ENCODE data around the gene PLCB3. TPM values are rescaled to one million over a fixed set of nuclear protein-coding genes. Genes with fewer than 3 reads are reported as not detected.
"Not testable (repeated sequence)": the region's sequence is repeated elsewhere in the genome, so short reads cannot be mapped to it uniquely, and the experiment has no call there.

PLCB3 gene
- total RNA-seq, 1 experiment from 2014 or later, result 38.3 TPM

- DNase-seq, result no peak
- Histone ChIP-seq H3K9me3 (replicated peaks) (no peaks in the 10 kb centered on the region), H3K4me3 (no peak overlapping the region), H3K27ac (no peak overlapping the region), H3K4me1 (peaks cover 21% of the 10 kb centered on the region), H3K27me3 (no peaks in the 10 kb centered on the region), H3K36me3 (peaks cover 16% of the 10 kb centered on the region)
Measured at GRCh38 chr11:64238999-64239398, 12.3 kb upstream of the PLCB3 start.

- Histone ChIP-seq H3K36me3 (peaks cover 20% of the 10 kb centered on the region), H3K4me1 (peaks cover 21% of the 10 kb centered on the region), H3K4me3 (peak overlapping the region; percentile 86), H3K27me3 (no peaks in the 10 kb centered on the region), H3K27ac (peak overlapping the region; percentile 70), H3K9me3 (replicated peaks) (no peaks in the 10 kb centered on the region)
- no peak for DNase-seq
Measured at GRCh38 chr11:64239662-64240434, 11.5 kb upstream of the PLCB3 start.

- Histone ChIP-seq H3K36me3 (peaks cover 28% of the 10 kb centered on the region), H3K4me1 (peaks cover 21% of the 10 kb centered on the region), H3K27ac (peak within 1 kb of the TSS; percentile 79), H3K27me3 (no peaks in the 10 kb centered on the region), H3K9me3 (replicated peaks) (no peaks in the 10 kb centered on the region), H3K4me3 (peak within 1 kb of the TSS; percentile 86)
- DNase-seq, result peak; percentile 96
Measured at GRCh38 chr11:64240435-64241240, 10.7 kb upstream of the PLCB3 start, which contains the start of gene FKBP2. Gene FKBP2, plus strand, starts transcription at chr11:64241095. Its CDS starts 1,293 bp downstream, at chr11:64242388.

GRCh38 chr11:64241241-64241490, 10.2 kb upstream of the PLCB3 start:
- Histone ChIP-seq H3K27ac (peak overlapping the region; percentile 70), H3K27me3 (no peaks in the 10 kb centered on the region), H3K9me3 (replicated peaks) (no peaks in the 10 kb centered on the region), H3K36me3 (peaks cover 30% of the 10 kb centered on the region), H3K4me3 (peak overlapping the region; percentile 86), H3K4me1 (peaks cover 21% of the 10 kb centered on the region)
- DNase-seq, result peak in 1 of 2 experiments; percentile 99

GRCh38 chr11:64241491-64242374, 9.6 kb upstream of the PLCB3 start:
- Histone ChIP-seq H3K4me1 (peaks cover 21% of the 10 kb centered on the region), H3K27me3 (no peaks in the 10 kb centered on the region), H3K27ac (peak overlapping the region; percentile 79), H3K9me3 (replicated peaks) (no peaks in the 10 kb centered on the region), H3K4me3 (peak overlapping the region; percentile 86), H3K36me3 (peaks cover 32% of the 10 kb centered on the region)
- DNase-seq, result peak; percentile 77 to 99

GRCh38 chr11:64243236-64243854, 8.0 kb upstream of the PLCB3 start:
- Histone ChIP-seq H3K27ac (no peak overlapping the region), H3K4me1 (peaks cover 23% of the 10 kb centered on the region), H3K9me3 (replicated peaks) (no peaks in the 10 kb centered on the region), H3K27me3 (no peaks in the 10 kb centered on the region), H3K36me3 (peaks cover 32% of the 10 kb centered on the region), H3K4me3 (no peak overlapping the region)
- peak; percentile 24 to 26 for DNase-seq

- no peak overlapping the region for H3K4me3 ChIP-seq
- peaks cover 28% of the 10 kb centered on the region for H3K4me1 ChIP-seq
- no peak for DNase-seq
- H3K9me3 ChIP-seq (replicated peaks), result no peaks in the 10 kb centered on the region
- no peaks in the 10 kb centered on the region for H3K27me3 ChIP-seq
- H3K36me3 ChIP-seq, result peaks cover 32% of the 10 kb centered on the region
- H3K27ac ChIP-seq, result no peak overlapping the region
Measured at GRCh38 chr11:64244107-64244506, 7.2 kb upstream of the PLCB3 start.

- peak overlapping the region; percentile 97 for H3K27ac ChIP-seq
- peaks cover 32% of the 10 kb centered on the region for H3K36me3 ChIP-seq
Measured at GRCh38 chr11:64244966-64245365, 6.4 kb upstream of the PLCB3 start.

GRCh38 chr11:64245401-64245796, 5.9 kb upstream of the PLCB3 start:
- DNase-seq, result peak; percentile 94 to 95
- Histone ChIP-seq H3K4me3 (peak overlapping the region; percentile 97), H3K36me3 (peaks cover 32% of the 10 kb centered on the region), H3K27me3 (no peaks in the 10 kb centered on the region), H3K4me1 (peaks cover 34% of the 10 kb centered on the region), H3K27ac (peak overlapping the region; percentile 97), H3K9me3 (replicated peaks) (no peaks in the 10 kb centered on the region)

More at GRCh38 chr11:64244966-64245365, 6.4 kb upstream of the PLCB3 start:
- DNase-seq, result no peak
- peaks cover 33% of the 10 kb centered on the region for H3K4me1 ChIP-seq
- H3K9me3 ChIP-seq (replicated peaks), result no peaks in the 10 kb centered on the region
- no peaks in the 10 kb centered on the region for H3K27me3 ChIP-seq
- peak overlapping the region; percentile 97 for H3K4me3 ChIP-seq

GRCh38 chr11:64245797-64246620, 5.3 kb upstream of the PLCB3 start:
- peaks cover 37% of the 10 kb centered on the region for H3K4me1 ChIP-seq
- peaks cover 32% of the 10 kb centered on the region for H3K36me3 ChIP-seq
- no peaks in the 10 kb centered on the region for H3K9me3 ChIP-seq (replicated peaks)
- no peak for DNase-seq
- H3K4me3 ChIP-seq, result peak overlapping the region; percentile 97
- H3K27ac ChIP-seq, result peak overlapping the region; percentile 97
- no peaks in the 10 kb centered on the region for H3K27me3 ChIP-seq

GRCh38 chr11:64246621-64246870, 4.8 kb upstream of the PLCB3 start:
- H3K27me3 ChIP-seq; DNase-seq; H3K9me3 ChIP-seq (replicated peaks): not testable (repeated sequence)
- Histone ChIP-seq H3K36me3 (peaks cover 32% of the 10 kb centered on the region), H3K4me1 (peaks cover 37% of the 10 kb centered on the region), H3K4me3 (peak overlapping the region; percentile 97), H3K27ac (peak overlapping the region; percentile 97)

GRCh38 chr11:64246871-64247728, 4.2 kb upstream of the PLCB3 start, which contains the start of gene PPP1R14B:
Gene PPP1R14B, minus strand, starts transcription at chr11:64246943. Its CDS starts 270 bp downstream, at chr11:64246673.
- no peaks in the 10 kb centered on the region for H3K27me3 ChIP-seq
- DNase-seq, result peak; percentile 92

More at GRCh38 chr11:64246871-64247728, 4.2 kb upstream of the PLCB3 start, which contains the start of gene PPP1R14B:
- Histone ChIP-seq H3K36me3 (peaks cover 32% of the 10 kb centered on the region), H3K4me1 (peaks cover 37% of the 10 kb centered on the region), H3K9me3 (replicated peaks) (no peaks in the 10 kb centered on the region), H3K4me3 (peak within 1 kb of the TSS; percentile 97), H3K27ac (peak within 1 kb of the TSS; percentile 97)
